ENCODE measurements around the gene RNF125.

RNF125 gene

DNA sequence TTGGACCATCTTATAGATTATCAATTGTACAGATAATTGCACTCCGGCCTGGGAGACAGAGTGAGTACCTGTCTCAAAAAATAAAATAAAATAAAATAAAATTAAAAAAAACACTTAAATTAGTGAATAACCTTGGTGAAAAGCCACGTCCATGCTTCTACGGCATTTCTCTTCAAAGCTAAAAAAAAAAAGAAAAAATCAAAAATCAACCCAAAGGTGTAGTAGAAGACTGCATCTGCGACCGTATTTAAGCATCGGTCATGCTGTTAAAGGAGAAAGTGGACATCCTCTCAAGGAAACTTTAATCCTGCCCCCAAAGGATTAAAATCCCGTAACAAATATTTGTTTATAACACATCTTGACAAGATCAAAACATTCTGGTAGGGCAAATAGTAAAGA lies 72.7 kb downstream of the RNF125 start:
- Histone ChIP-seq H3K27ac (ENCODE audit: low read depth, low read length, severe bottlenecking) (peak overlapping the region; percentile 98), H3K36me3 (ENCODE audit: control insufficient read depth, insufficient read depth, low read length) (peaks cover 19% of the 10 kb centered on the region), H3K4me1 (ENCODE audit: control insufficient read depth, insufficient read depth, low read length, poor library complexity, severe bottlenecking) (peaks cover 16% of the 10 kb centered on the region), H3K4me3 (ENCODE audit: extremely low read depth, insufficient read depth, low read length, poor library complexity, severe bottlenecking) (peak overlapping the region; percentile 80), H3K9me3 (ENCODE audit: control insufficient read depth, low read length) (no peaks in the 10 kb centered on the region)
- no CpG with 5 or more reads among the region's 7 CpGs for WGBS, 2 experiments (ENCODE audit: insufficient coverage in 2 of 2)

DNA sequence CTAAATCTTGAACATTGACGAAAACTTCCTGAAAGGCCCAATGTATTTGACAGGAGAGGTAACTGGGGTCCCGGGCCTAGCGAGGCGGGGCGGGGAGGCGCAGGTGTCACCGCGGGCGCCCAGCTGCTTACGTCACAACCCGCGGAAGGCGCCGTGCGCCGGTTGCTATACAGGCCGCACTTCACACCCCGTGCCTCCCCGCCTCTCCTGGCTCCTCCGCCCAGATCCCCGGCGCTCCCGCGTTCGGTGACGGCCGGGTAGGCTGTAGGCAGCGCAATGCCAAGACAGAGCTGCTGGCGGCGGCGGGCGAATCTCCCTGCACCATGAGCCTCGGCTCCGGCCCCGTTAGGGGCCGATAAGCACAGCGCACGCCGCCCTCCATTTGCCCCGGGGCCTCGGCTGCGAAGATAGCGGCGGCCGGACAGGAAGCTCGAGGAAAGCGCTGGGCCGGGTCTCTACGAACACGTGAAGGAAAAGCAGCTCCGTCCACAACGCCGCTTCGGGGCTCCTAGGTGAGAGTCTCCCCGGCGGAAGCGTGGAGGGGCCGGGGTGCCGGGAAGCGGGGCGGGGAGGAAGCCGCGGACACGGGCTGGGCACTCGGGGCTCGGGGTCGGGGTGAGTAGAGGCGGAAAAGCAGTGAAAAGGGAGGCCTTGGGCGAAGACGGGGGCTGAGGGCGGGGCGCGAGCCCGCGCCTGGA lies 73.2 kb downstream of the RNF125 start, which contains the start of gene RNF138:
Gene RNF138 (plus strand): TSS at position 151 of the 698 bp plus-strand sequence. CDS start 903 bp downstream, outside the sequence.
- peaks cover 25% of the 10 kb centered on the region for H3K36me3 ChIP-seq (ENCODE audit: control insufficient read depth, insufficient read depth, low read length)
- WGBS, 2 experiments (ENCODE audit: insufficient coverage in 2 of 2) = 0 to 1% methylated on average over 57 to 62 of the region's 75 CpGs
- H3K4me1 ChIP-seq (ENCODE audit: control insufficient read depth, insufficient read depth, low read length, poor library complexity, severe bottlenecking) = peaks cover 16% of the 10 kb centered on the region
- H3K4me3 ChIP-seq (ENCODE audit: extremely low read depth, insufficient read depth, low read length, poor library complexity, severe bottlenecking) = peak within 1 kb of the TSS; percentile 80
- no peaks in the 10 kb centered on the region for H3K9me3 ChIP-seq (ENCODE audit: control insufficient read depth, low read length)
- H3K27ac ChIP-seq (ENCODE audit: low read depth, low read length, severe bottlenecking) = peak within 1 kb of the TSS; percentile 98

DNA sequence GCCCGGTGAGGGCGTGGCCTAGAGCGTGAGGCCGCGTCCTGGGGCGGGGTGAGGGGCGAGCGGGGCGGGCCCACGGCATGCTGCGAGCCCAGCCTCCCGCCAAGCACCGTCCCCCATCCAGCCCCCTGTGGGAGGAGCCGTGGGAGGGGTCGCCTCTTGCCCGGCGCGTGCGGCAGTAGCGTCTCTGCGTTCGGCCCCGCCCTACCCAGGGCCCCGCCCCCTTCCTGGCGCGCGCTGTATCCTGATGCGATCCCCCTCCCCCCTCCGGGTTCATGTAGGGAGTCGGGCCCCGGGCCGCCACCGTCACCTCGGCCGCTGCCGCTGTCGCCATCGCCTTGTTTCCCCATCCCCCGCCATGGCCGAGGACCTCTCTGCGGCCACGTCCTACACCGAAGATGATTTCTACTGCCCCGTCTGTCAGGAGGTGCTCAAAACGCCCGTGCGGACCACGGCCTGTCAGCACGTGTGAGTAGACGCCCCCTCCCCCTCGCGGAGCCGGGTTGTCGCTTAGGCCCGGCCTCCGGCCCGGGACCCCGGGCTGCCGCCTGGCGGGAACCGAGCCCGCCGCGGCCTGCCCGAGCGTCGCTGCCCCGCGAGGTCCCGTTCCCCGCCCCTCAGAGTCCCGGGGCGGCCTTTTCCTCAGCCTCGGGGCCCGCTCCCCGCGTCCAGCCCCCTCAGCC lies 73.9 kb downstream of the RNF125 start:
- peak overlapping the region; percentile 80 for H3K4me3 ChIP-seq (ENCODE audit: extremely low read depth, insufficient read depth, low read length, poor library complexity, severe bottlenecking)
- peaks cover 27% of the 10 kb centered on the region for H3K36me3 ChIP-seq (ENCODE audit: control insufficient read depth, insufficient read depth, low read length)
- H3K27ac ChIP-seq (ENCODE audit: low read depth, low read length, severe bottlenecking) = peak overlapping the region; percentile 98
- H3K4me1 ChIP-seq (ENCODE audit: control insufficient read depth, insufficient read depth, low read length, poor library complexity, severe bottlenecking) = peaks cover 16% of the 10 kb centered on the region
- H3K9me3 ChIP-seq (ENCODE audit: control insufficient read depth, low read length) = no peaks in the 10 kb centered on the region
- WGBS, 2 experiments (ENCODE audit: insufficient coverage in 2 of 2) = 0 to 1% methylated on average over 29 to 47 of the region's 77 CpGs

DNA sequence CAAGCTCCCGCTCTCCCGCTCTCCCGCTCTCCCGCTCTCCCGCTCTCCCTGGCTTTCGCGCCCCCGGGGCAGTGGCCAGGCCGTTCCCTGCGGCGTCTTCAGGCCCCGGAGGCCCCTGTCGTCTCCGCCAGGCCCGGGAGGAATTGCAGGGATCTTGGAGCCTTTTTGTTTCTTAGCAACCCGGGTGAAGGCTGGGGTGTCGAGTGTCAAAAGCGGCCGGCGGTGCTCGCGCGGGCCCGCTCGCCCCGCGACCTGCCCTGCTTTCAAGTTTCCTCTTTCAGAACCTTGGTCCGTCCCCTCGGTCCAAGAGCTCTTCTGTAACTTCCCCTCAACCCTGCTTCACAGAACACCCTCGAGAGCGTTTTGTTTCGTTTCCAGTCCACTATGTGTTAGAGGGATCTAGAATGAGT lies 74.5 kb downstream of the RNF125 start:
- Histone ChIP-seq H3K4me1 (ENCODE audit: control insufficient read depth, insufficient read depth, low read length, poor library complexity, severe bottlenecking) (peaks cover 16% of the 10 kb centered on the region), H3K4me3 (ENCODE audit: extremely low read depth, insufficient read depth, low read length, poor library complexity, severe bottlenecking) (peak overlapping the region; percentile 80), H3K36me3 (ENCODE audit: control insufficient read depth, insufficient read depth, low read length) (peaks cover 27% of the 10 kb centered on the region), H3K27ac (ENCODE audit: low read depth, low read length, severe bottlenecking) (peak overlapping the region; percentile 98), H3K9me3 (ENCODE audit: control insufficient read depth, low read length) (no peaks in the 10 kb centered on the region)
- 0% methylated on average over 16 to 27 of the region's 32 CpGs for WGBS, 2 experiments (ENCODE audit: insufficient coverage in 2 of 2)

DNA sequence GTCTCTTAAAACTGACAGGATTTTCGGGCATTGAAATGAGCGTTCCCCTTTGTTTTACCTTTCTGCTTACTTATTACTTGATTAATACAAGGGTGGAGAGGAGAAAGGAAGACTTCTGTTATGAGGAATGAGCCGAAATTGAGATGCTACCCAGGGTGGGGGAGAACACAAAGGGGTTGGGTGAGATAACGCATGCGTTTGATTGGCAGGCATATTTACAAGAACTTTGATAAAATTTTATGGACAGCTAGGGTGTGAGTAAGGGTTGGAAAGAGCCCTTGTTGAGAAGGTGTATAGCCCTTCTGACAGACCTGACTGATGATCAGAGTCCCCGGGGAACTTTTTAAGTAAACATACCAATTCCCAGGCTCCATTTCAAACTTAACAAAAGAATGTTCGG lies 74.9 kb downstream of the RNF125 start:
- Histone ChIP-seq H3K36me3 (ENCODE audit: control insufficient read depth, insufficient read depth, low read length) (peaks cover 27% of the 10 kb centered on the region), H3K4me1 (ENCODE audit: control insufficient read depth, insufficient read depth, low read length, poor library complexity, severe bottlenecking) (peaks cover 16% of the 10 kb centered on the region), H3K4me3 (ENCODE audit: extremely low read depth, insufficient read depth, low read length, poor library complexity, severe bottlenecking) (peak overlapping the region; percentile 80), H3K27ac (ENCODE audit: low read depth, low read length, severe bottlenecking) (peak overlapping the region; percentile 98), H3K9me3 (ENCODE audit: control insufficient read depth, low read length) (no peaks in the 10 kb centered on the region)
- 10 to 11% methylated on average over 3 of the region's 7 CpGs for WGBS, 2 experiments (ENCODE audit: insufficient coverage in 2 of 2)

DNA sequence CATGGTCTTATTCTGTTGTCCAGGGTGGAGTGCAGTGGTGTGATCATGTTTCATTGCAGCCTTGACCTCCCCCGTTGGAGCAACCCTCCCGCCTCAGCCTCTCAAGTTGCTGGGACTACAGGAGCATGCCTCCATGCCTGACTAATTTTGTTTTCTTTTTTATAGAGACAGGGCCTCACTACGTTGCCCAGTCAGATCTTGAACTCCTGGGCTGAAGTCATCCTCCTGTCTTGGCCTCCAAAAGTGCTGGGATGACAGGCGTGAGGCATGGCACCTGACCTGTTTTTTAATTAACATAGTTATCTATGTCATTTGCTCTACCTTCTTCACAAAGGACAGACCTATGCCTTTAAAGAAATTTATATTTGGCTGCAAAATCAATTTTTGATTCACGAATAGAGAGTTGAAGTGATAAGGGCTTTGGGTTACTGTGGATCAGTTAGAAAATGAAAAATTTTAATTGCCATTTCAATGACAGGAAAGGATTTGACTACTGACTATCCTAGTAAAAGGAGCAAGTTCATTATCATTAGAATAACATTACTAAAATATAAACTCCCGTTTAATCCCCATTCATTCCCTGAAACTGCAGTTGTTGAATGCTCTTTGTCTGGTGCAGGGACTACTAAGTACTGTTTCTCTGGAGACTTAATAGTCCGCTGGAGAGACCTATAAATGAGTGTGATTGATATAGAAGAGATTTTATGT lies 76.7 kb downstream of the RNF125 start:
- Histone ChIP-seq H3K4me3 (ENCODE audit: extremely low read depth, insufficient read depth, low read length, poor library complexity, severe bottlenecking) (no peak overlapping the region), H3K9me3 (ENCODE audit: control insufficient read depth, low read length) (no peaks in the 10 kb centered on the region), H3K36me3 (ENCODE audit: control insufficient read depth, insufficient read depth, low read length) (peaks cover 34% of the 10 kb centered on the region), H3K27ac (ENCODE audit: low read depth, low read length, severe bottlenecking) (no peak overlapping the region), H3K4me1 (ENCODE audit: control insufficient read depth, insufficient read depth, low read length, poor library complexity, severe bottlenecking) (peaks cover 16% of the 10 kb centered on the region)
- 90 to 91% methylated on average over 3 to 5 of the region's 7 CpGs for WGBS, 2 experiments (ENCODE audit: insufficient coverage in 2 of 2)

DNA sequence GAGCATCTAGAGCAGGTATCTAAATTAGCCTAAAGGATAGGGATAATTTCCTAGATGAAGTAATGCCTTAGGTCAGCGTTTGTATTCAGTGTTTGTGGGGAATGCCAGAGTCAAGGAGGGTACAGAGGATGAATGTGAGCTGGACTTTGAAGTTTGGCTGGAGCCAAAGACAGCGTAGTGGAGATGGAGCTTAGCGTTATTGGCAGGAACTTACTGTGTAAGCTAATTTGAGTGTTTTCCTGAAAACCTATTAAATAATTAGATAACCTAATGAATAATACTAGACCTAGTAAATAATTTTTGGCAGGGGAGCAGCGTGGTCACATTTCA lies 77.2 kb downstream of the RNF125 start:
- peaks cover 37% of the 10 kb centered on the region for H3K36me3 ChIP-seq (ENCODE audit: control insufficient read depth, insufficient read depth, low read length)
- no peak overlapping the region for H3K27ac ChIP-seq (ENCODE audit: low read depth, low read length, severe bottlenecking)
- no peak overlapping the region for H3K4me3 ChIP-seq (ENCODE audit: extremely low read depth, insufficient read depth, low read length, poor library complexity, severe bottlenecking)
- 85 to 88% methylated on average over 2 of the region's 4 CpGs for WGBS, 2 experiments (ENCODE audit: insufficient coverage in 2 of 2)
- H3K9me3 ChIP-seq (ENCODE audit: control insufficient read depth, low read length) = no peaks in the 10 kb centered on the region
- peaks cover 16% of the 10 kb centered on the region for H3K4me1 ChIP-seq (ENCODE audit: control insufficient read depth, insufficient read depth, low read length, poor library complexity, severe bottlenecking)

DNA sequence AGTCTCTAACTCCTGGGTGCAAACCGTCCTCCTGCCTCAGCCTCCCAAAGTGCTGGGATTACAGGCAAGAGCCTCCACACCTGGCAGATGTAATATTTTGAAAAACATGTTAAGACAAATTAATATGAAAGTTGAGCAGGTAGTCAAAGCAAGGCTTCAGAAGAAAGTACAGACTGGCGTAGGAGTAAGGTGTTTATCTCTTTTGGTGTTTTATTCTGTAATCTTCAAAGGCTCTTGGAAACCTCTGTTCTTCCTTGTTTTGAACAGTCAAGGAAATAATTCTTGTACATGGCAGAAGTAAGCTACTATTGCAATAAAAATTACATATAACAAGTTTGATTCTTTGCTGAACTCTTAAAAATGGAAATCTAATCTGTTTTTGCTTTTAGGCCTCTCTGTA lies 78.3 kb downstream of the RNF125 start:
- Histone ChIP-seq H3K4me3 (ENCODE audit: extremely low read depth, insufficient read depth, low read length, poor library complexity, severe bottlenecking) (no peak overlapping the region), H3K27ac (ENCODE audit: low read depth, low read length, severe bottlenecking) (no peak overlapping the region), H3K9me3 (ENCODE audit: control insufficient read depth, low read length) (no peaks in the 10 kb centered on the region), H3K36me3 (ENCODE audit: control insufficient read depth, insufficient read depth, low read length) (peaks cover 46% of the 10 kb centered on the region), H3K4me1 (ENCODE audit: control insufficient read depth, insufficient read depth, low read length, poor library complexity, severe bottlenecking) (peaks cover 16% of the 10 kb centered on the region)
- 100% methylated on average over 1 to 2 of the region's 2 CpGs for WGBS, 2 experiments (ENCODE audit: insufficient coverage in 2 of 2)

DNA sequence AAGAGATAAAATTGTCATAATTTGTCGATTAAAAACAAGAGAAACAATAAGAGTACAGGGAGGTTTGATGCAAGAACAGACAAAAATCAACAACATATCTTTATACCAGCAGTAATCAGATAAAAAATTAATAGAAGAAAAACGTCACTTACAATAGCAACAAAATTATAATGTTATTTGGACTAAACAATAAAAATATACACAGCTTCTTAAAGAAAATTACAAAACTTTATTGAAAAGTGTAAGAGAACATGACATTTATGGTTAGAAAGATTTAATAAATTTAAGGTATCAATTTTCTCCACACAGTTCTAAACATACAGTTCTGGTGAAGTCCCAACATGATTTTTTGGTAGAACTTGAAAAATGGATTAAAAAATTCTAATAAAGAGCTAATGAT lies 85.9 kb downstream of the RNF125 start:
- H3K4me3 ChIP-seq (ENCODE audit: extremely low read depth, insufficient read depth, low read length, poor library complexity, severe bottlenecking) = no peak overlapping the region
- H3K9me3 ChIP-seq (ENCODE audit: control insufficient read depth, low read length) = no peaks in the 10 kb centered on the region
- no peak overlapping the region for H3K27ac ChIP-seq (ENCODE audit: low read depth, low read length, severe bottlenecking)
- H3K36me3 ChIP-seq (ENCODE audit: control insufficient read depth, insufficient read depth, low read length) = peaks cover 25% of the 10 kb centered on the region
- WGBS, 2 experiments (ENCODE audit: insufficient coverage in 2 of 2) = no CpG with 5 or more reads among the region's 2 CpGs
- H3K4me1 ChIP-seq (ENCODE audit: control insufficient read depth, insufficient read depth, low read length, poor library complexity, severe bottlenecking) = no peaks in the 10 kb centered on the region

DNA sequence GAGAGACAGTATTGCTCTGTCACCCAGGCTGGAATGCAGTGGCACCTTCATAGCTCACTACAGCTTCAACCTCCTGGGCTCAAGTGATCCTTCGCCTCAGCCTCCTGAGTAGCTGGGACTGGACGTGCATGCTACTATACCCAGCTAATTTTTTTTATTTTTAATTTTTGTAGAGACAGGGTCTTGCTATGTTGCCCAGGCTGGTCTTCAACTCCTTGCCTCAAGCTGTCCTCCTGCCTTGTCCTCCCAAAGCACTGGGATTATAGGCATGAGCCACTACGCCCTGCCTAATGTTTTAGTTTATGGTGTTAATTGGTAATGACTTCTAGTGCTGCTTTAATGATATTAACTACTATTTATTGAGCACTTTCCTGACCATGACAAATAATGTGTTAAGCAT lies 91.4 kb downstream of the RNF125 start:
- Histone ChIP-seq H3K36me3 (ENCODE audit: control insufficient read depth, insufficient read depth, low read length) (peaks cover 18% of the 10 kb centered on the region), H3K4me3 (ENCODE audit: extremely low read depth, insufficient read depth, low read length, poor library complexity, severe bottlenecking) (no peak overlapping the region), H3K27ac (ENCODE audit: low read depth, low read length, severe bottlenecking) (no peak overlapping the region), H3K4me1 (ENCODE audit: control insufficient read depth, insufficient read depth, low read length, poor library complexity, severe bottlenecking) (no peaks in the 10 kb centered on the region), H3K9me3 (ENCODE audit: control insufficient read depth, low read length) (no peaks in the 10 kb centered on the region)
- no CpG with 5 or more reads among the region's 3 CpGs for WGBS, 2 experiments (ENCODE audit: insufficient coverage in 2 of 2)

All from mesodermal cell (in vitro differentiated cells).